UCSD-AML1 (cell line): ENCODE data around the gene OLFML2B.
"Not testable (repeated sequence)": the region's sequence is repeated elsewhere in the genome, so short reads cannot be mapped to it uniquely, and the experiment has no call there.

ENCODE experiments used
- DNase-seq: peaks from one replicate; lab custom pipeline; 2025; ENCODE audit not compliant: unreplicated experiment; lab: John Stamatoyannopoulos, UW

OLFML2B gene

GRCh38 chr1:162036163-162036562 lies 12.5 kb upstream of the OLFML2B start:
- DNase-seq = no peak

- DNase-seq = no peak
Measured at GRCh38 chr1:162035241-162035640, 11.6 kb upstream of the OLFML2B start.

- no peak for DNase-seq
Measured at GRCh38 chr1:162033428-162033827, 9.8 kb upstream of the OLFML2B start.

GRCh38 chr1:162030759-162031280 lies 7.2 kb upstream of the OLFML2B start:
- DNase-seq = no peak

GRCh38 chr1:162029157-162029556 lies 5.5 kb upstream of the OLFML2B start:
- no peak for DNase-seq

- no peak for DNase-seq
Measured at GRCh38 chr1:162028726-162029125, 5.1 kb upstream of the OLFML2B start.

- DNase-seq = no peak
Measured at GRCh38 chr1:162026881-162027280, 3.2 kb upstream of the OLFML2B start.

- no peak for DNase-seq
Measured at GRCh38 chr1:162025541-162025940, 1.9 kb upstream of the OLFML2B start.

GRCh38 chr1:162023181-162023546 lies 505 bp downstream of the OLFML2B start:
- no peak for DNase-seq

- no peak for DNase-seq
Measured at GRCh38 chr1:162022626-162023025, 1.0 kb downstream of the OLFML2B start.

GRCh38 chr1:162021124-162021523 lies 2.5 kb downstream of the OLFML2B start:
- no peak for DNase-seq

GRCh38 chr1:162020150-162020549 lies 3.5 kb downstream of the OLFML2B start:
- no peak for DNase-seq

GRCh38 chr1:162019446-162019845 lies 4.2 kb downstream of the OLFML2B start:
- no peak for DNase-seq

- DNase-seq = no peak
Measured at GRCh38 chr1:162019006-162019405, 4.7 kb downstream of the OLFML2B start.

GRCh38 chr1:162018418-162018817 lies 5.3 kb downstream of the OLFML2B start:
- no peak for DNase-seq

- DNase-seq = not testable (repeated sequence)
Measured at GRCh38 chr1:162017791-162018190, 5.9 kb downstream of the OLFML2B start.

GRCh38 chr1:162016631-162017030 lies 7.0 kb downstream of the OLFML2B start:
- no peak for DNase-seq

- DNase-seq = no peak
Measured at GRCh38 chr1:162015196-162015595, 8.5 kb downstream of the OLFML2B start.

GRCh38 chr1:162014202-162014601 lies 9.5 kb downstream of the OLFML2B start:
- DNase-seq = no peak

- no peak for DNase-seq
Measured at GRCh38 chr1:162013289-162013688, 10.4 kb downstream of the OLFML2B start.

- no peak for DNase-seq
Measured at GRCh38 chr1:162011337-162012012, 12.2 kb downstream of the OLFML2B start.

GRCh38 chr1:162010175-162010506 lies 13.5 kb downstream of the OLFML2B start:
- DNase-seq = no peak

GRCh38 chr1:162009501-162010174 lies 14.0 kb downstream of the OLFML2B start:
- DNase-seq = no peak
